ENCODE measurements around the gene ERICH3.

ERICH3 gene, protein sequence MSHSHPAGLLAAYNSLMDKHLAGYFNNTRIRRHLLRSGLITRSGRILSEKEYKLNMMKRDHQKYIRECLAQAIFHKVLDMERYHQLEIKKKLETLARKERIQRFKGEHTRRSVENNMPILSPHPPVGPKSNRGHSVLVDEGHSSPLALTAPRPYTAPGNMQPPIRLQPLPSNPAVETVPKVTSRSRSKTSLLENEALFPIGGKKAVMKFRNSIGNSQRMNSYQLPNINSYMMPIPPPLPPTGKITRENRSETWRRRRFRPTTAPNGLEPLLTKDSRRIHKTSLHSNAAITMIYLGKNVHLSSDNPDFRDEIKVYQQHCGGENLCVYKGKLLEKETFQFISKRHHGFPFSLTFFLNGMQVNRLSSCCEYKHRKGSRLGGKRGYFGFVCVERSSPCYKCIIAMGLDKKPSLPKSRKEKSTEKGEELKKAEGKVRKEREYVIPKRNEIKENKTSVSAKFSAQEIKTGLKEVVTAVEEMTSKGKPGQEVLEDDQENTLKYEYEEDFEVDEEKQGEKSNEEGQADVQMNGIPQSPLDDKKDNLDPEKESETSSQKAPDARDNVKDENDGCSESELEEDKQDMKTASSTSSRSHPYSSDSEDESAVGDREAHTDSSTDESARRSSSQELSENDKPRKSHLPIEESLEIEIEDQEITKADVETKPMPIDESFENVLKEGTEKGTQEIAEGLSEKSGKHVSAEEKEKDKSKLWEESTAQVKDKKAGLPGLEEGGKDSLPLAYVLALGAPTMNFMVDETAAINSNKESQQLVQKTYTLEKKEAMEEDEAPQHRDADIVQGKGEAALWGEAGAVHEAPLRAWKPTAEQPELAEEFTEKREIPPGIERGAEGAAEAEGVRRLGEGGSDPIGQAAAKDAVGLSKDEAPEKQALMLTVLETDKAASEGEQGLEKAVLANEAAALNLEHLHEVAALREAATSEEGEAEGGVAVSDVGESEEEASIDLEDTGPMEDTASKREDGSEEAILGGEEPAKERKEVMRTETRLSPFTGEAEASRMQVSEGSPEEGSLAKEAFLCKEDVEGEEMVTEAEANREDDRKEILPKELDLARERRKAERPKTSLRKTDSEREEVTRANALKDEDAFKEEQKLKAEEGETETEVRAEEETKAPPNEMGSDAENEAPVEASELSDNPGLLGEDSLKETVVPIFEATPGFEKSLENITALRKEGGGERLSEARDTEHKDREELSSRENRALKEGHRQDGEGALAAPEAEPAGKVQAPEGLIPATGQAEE (N-terminal part only)

GRCh38 chr1:74673351-74674111 is at the start of gene ERICH3:
Gene ERICH3 (minus strand): TSS chr1:74673792. CDS start chr1:74673519, 273 bp downstream.
- DNase-seq = no peak

DNA sequence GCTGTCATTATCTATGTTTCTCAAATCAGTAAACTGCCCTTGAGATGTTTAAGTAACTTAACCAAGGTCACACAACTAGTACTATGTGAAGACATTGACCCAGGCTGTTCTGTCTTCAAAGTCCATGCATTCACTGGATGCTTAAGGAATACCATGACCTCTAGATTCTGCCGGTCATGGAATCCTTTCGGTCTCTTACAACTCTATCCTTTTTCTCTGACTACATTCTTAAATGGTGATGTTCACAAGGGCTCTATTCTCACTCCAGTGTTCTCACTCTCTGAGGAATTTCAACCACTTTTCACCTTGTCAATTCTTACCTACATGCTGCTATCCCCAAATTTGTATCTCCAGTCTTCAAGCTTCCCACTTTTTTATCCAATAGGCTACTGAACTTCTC is 44.0 kb upstream of the ERICH3 start:
- no peak for DNase-seq

GRCh38 chr1:74716822-74717221 is 43.2 kb upstream of the ERICH3 start:
- no peak for DNase-seq

- DNase-seq = no peak
Observed at GRCh38 chr1:74715806-74716205, 42.2 kb upstream of the ERICH3 start.

GRCh38 chr1:74715236-74715502 is 41.6 kb upstream of the ERICH3 start:
- no peak for DNase-seq

GRCh38 chr1:74714429-74715235 is 41.0 kb upstream of the ERICH3 start:
- DNase-seq = no peak

DNA sequence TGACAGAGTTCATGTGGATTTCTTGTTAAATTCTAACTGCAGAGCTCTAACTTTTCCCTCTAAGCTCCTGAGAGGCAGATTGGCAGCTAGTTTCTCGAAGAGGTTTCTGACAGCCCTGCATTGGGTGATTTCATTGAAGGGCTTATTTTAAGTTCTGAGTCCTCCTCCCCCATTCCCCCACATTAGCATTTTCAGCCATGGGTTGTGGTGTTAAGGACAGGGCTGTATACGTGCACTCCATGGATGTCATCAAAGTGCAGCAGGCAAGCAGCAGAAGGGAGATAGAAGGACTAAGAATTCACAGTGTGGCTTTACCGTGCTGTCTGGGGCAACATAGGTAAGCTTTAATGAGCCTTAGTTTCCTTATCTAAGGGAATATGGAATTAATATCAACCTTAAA is 40.3 kb upstream of the ERICH3 start:
- no peak for DNase-seq

GRCh38 chr1:74712881-74713280 is 39.3 kb upstream of the ERICH3 start:
- DNase-seq = no peak

GRCh38 chr1:74703386-74704182 is 30.0 kb upstream of the ERICH3 start:
- no peak for DNase-seq

GRCh38 chr1:74699331-74699730 is 25.7 kb upstream of the ERICH3 start:
- no peak for DNase-seq

GRCh38 chr1:74697832-74698231 is 24.2 kb upstream of the ERICH3 start:
- no peak for DNase-seq

DNA sequence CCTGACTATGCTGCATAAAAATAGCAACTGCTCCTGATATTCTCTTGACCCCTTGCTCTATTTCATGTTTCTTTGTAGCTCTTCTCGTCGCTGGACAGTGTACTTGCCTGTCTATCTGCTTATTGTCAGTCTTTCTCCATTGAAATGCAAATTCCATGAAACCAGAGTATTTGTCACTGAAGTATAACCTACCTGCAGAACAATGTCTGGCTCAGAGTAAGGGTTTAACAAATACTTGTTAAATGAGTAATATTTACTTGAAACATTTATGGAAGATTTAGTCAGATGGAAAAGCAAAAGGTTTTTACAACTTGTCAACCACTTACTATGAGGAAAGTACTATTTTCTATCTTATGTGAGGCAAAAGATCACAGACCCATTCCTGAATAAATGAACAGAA is 19.9 kb upstream of the ERICH3 start:
- DNase-seq = no peak

GRCh38 chr1:74690909-74691308 is 17.3 kb upstream of the ERICH3 start:
- no peak for DNase-seq

- no peak for DNase-seq
Observed at GRCh38 chr1:74690364-74690696, 16.7 kb upstream of the ERICH3 start.

GRCh38 chr1:74689621-74690363 is 16.2 kb upstream of the ERICH3 start:
- peak; percentile 25 to 40 for DNase-seq

DNA sequence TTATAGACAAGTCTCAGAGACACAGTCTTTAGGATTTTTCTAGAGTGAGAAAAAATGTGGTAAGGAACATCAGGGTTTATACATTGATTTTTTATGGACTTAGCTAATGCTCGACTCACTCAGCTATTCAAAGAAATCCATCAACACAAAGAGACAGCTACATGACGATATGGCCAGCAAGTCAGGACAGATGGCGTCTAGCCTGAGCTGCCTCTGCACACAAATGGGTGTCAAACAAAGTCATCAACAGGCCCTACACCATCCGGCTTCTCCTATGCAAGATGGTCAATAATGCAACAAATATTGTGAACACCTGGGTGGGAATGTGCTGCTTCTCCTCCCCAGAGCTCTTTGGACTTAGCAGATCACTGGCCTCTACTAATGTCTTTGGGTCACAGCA is 13.3 kb upstream of the ERICH3 start:
- no peak for DNase-seq

- DNase-seq = no peak
Observed at GRCh38 chr1:74684301-74684700, 10.7 kb upstream of the ERICH3 start.

- DNase-seq = no peak
Observed at GRCh38 chr1:74683656-74684055, 10.1 kb upstream of the ERICH3 start.

- no peak for DNase-seq
Observed at GRCh38 chr1:74681851-74682250, 8.3 kb upstream of the ERICH3 start.

DNA sequence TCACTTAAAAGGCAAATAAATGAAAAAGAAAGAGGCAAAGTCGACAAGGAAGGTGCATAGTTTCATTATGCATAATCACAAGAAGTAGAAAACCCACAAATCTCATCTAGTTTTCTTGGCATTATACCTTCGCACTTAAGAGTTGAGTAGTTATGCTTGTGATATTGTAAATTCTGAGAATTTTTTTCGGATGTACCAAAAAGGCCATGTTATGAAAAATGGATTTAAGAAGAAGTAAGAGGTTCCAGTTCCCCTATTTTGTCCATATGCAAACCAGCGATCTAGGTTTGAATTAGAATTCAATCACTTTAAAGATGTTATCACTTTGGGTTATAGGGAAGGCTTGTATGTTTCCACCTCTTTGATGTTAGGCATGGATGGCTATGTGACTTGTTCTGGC is 7.9 kb upstream of the ERICH3 start:
- DNase-seq = no peak
